GM21367 (cell line): ENCODE data around the gene FAR2.
"Not testable (repeated sequence)": the region's sequence is repeated elsewhere in the genome, so short reads cannot be mapped to it uniquely, and the experiment has no call there.

Experiments used
- ATAC-seq: cut with Tn5 transposase; IDR thresholded peaks from one replicate; pipeline ENCODE4 v1.9.1; 2021; ENCODE audit not compliant: unreplicated experiment

The FAR2 gene

DNA sequence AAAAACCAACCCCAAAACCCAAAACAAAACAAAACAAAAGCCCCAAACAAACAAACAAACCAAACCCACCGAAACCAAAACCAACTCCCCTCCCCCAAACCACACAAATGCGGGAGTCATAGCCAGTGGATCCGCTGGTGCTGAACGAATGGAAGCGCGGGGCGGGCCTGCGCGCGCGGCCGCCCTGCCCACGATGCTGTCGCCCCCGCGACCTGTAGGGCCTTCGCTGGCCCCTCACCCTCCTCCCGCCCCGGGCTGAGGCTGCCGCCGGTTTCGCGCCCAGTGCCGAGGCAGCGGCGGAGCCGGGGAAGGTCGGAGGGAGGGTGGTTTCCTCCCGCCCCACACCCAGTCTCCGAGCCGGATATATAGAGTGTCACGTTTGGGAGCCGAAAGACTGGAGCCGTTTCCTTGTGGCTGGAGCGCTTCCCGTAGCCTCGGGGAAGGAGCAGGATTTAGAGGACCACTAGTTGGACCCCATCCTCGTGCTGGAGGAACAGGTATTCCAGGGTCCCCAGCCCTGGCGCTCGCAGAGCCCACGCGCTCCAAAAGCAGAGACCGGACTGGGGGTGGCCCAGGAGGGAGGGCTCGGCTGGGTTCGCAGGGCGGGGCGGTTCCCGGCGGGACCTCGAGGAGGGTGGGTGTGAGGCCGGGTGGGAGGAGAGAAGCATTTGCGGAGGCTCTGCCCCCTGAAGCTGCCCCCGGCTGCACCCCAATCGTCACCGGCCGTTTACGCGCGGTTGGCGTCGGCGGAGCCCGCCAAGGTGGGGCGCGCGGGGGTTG is at the start of gene FAR2:
TSS of gene FAR2 (plus strand) at position 368 of the 780 bp plus-strand sequence. CDS start 121,172 bp downstream, outside the sequence.
- ATAC-seq = no peak

DNA sequence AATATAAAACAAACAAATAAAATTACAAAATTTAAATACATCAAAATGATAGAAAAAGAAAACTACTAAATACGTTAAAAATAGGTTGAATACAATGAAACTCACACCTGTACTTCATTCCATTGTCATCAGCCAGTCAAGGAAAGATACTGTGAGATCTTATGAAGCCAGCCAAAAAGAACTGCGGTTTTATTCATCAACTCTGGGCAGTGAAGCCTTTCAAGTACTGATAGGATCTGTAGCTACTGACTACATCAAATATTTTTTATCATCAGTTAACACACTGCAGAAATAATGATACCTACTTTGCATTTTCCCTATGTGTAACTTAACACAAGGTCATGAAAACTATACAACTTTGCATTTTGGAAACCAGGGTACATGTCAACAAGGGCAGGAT is 46.3 kb upstream of the FAR2 start:
- no peak for ATAC-seq

DNA sequence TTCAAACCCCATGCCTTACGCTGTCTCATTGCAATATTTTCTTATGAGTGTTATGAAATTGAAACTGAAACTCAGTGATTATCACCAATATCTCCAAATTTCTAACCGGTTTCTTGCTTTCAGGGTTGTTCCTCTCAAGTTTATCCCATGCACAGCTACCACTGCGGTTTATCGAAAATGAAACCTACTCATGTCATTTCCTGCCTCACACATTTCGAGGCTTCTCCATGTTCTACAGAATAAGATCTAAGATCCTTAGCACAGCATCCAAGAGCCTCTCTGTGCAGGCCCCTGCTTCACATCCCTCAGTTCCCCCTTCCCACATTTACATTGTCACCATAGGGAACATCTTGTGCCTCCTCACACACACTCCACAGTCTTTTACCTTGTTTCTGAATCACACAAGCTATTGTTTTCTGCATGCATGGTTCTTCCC is 45.5 kb upstream of the FAR2 start:
- ATAC-seq = peak; percentile 97

DNA sequence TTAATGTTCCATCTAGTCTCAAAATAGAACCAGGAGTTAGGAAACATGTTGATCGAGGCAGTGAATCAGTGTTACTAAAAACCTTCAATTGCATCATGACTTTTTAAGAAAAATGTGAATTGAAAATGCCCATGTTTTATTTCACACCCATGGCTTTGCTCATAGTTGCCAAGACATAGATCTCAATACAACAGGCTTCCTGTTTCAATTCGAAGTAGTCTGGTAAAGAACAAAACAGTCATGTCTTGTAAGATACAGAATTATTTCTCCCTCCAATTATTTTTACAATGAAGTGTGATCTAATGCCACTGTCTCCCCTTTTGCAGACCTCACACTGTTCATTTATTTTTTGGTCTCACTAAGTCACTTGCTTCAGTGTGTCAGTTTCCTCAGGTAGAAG is 44.6 kb upstream of the FAR2 start:
- no peak for ATAC-seq

DNA sequence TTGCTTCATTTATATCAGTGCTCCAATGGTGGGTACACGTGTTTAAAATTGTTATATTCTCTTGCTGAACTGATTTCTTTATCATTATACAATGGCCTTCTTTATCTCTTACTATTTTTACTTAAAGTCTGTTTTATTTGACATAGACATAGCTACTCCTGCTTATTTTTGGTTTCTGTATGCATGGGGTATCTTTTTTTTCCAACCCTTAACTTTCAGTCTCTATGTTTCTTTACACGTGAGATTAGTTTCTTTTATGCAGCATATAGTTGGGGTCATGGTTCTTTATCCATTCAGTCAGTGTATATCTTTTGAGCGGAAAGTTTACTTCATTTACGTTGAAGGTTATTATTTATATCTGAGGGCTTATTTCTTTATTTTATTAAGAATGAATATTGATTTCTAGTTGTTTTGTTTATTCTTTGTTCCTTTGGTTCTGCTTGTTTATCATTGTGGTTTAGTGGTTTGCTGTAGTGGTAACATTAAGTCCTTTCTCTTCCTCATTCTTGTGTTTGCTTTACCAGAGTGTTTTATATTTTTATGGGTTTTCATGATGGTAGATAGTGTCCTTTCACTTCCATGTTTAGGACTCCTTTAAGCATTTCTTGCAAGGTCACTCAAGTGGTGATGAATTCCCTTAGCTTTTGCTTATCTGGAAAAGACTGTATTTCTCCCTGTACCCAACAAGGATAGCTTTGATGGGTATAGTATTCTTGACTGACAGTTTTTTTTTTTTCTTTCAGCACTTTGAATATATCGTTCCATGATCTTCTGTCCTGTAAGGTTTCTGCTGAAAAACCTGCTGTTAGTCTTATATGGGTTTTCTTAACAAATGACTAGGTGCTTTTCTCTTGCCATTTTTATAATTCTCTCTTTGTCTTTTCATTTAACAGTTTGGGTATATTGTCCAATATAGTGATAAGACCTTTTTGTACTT is 38.3 kb upstream of the FAR2 start:
- peak; percentile 79 for ATAC-seq

DNA sequence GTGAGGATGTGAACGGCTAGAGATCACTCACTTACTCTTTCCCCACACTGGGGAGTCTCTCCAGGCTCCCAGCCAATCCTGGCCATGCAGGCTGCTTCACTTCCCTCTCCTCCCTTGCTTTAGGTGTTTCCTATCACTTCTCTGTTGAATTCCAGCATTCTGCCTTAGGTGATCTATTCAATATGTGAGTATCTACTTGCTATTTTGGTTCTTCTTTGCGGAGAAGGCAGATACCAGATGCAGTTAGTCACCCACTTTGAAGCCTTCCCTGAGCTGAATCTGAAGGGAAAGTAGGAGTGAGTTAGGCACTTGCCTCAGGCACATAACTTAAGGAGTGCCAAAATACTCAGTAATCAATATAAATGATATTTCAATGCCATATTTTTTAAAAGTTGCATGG is 36.0 kb upstream of the FAR2 start:
- no peak for ATAC-seq

DNA sequence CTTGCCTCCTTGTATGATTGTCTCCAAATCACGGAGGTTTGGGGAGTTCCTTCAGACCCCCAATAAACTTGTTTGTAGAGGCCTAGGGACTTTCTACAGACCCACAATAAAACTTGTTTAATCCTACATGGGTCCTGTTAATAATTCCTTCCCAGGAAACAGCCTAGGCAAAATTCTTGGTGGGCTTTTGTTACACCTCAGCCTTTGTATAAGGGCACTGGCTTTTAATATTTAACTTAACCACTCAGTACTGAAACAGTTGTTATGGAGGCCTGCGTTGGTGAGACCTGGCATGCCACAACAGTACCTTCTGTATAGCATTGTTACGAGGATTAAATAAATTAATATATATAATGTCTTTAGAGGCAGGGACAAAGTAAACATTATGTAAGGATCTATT is 32.7 kb upstream of the FAR2 start:
- ATAC-seq = no peak

DNA sequence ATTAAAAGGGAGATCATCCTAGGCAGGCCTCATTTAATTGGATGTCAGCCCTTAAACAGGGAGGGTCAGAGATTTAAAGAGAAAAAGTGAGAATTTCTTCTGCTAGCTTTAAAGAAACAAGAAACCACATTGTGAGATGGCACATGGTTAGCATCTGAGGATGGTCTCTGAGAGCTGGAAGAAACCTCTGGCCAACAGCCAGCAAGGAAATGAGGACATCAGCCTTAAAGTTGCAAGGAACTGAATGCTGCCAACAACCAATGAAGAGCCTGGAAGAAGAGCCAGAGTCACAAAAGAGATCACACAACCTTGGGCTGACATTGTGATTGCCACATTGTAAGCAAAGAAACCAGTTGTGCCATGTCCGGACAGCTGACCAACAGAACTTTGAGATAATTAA is 17.5 kb upstream of the FAR2 start:
- no peak for ATAC-seq

DNA sequence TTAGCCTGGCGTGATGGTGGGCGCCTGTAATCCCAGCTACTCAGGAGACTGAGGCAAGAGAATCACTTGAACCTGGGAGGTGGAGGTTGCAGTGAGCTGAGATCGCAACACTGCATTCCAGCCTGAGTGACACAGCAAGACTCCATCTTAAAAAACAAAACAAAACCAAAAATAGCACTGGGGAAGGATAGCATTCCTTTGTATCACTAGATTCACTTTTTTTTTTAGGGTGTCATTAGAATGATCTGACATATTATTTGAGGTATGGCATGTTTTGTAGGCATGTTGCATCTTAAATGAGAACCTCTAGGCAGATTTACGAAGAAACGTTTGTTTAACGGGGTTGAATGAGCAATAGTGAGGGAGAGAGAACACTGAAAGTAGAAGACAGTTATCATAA is 16.8 kb upstream of the FAR2 start:
- ATAC-seq = no peak

DNA sequence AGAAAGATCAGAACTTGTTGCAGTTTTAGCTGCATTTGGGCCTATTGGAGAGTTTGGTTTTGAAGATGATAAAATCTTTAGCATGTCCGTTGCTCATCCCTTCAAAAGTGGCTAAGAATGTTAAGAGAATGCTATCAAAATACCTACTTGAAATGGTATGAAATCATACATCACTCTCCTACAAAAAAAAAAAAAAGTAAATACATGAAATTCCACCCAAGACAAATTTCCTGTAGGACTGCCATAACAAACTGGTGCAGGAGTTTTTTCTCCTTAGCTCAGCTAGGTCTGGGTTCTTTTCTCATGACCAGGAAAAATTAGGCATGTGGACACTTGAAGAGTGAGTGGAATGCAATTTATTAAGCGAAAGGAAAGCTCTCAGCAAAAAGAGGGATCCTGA is 15.9 kb upstream of the FAR2 start:
- ATAC-seq = no peak

DNA sequence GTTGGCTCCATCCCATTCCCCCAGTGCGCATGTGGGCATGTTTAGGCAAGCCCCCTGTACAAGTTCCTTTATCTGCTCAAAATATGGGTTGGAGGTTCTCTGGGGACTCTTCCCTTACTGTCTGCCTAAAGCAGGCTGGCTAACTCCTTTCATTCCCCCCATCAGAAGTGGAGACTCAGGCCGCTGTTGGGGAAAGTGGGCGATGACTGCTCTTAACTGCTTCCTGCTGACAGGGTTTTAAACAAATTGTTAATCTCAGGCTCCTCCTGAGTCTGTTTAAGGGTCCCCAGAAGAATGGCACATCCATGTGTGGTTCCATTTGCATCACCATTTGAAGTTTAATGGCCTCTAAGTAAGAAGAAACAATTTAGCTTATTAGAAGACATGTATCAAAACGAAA is 15.4 kb upstream of the FAR2 start:
- no peak for ATAC-seq

DNA sequence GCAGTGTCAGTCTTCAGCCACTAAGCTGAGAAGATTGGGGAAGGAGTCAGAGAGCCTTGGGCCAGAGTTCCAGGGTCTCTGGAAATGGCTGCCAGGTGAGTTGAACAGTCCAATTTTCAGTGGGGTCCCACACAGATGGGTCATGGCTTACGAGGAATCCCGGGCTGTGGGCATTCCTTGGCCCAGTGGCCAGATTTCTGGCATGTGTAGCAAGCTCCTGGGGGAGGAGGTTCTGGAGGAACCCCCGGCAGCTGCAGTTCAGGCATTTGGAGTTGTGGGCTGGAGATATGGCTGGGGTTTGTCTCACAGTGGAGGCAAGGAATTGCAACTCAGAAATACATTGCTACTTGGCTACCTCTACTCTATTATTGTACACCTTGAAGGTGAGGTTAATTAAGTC is 10.8 kb upstream of the FAR2 start:
- ATAC-seq = not testable (repeated sequence)

DNA sequence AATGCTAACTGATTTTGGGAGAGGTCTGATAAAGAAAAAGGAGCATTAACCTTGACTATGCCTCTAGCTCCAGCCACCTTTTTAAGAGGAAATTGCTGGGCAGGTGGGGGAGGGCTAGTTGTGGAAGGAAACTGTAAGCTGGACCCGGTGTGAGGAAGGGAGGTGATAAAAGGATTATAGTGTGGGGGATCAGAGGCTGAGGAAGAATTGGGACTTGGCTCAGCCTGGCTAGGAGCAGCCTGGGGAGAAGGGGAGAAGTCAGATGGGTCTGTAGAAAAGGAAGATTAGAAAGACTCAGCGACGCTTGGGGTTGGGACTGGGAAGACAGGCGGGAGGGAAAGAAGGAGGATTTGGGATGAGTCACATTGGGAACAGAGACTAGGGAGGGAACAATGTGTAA is 10.2 kb upstream of the FAR2 start:
- ATAC-seq = not testable (repeated sequence)

DNA sequence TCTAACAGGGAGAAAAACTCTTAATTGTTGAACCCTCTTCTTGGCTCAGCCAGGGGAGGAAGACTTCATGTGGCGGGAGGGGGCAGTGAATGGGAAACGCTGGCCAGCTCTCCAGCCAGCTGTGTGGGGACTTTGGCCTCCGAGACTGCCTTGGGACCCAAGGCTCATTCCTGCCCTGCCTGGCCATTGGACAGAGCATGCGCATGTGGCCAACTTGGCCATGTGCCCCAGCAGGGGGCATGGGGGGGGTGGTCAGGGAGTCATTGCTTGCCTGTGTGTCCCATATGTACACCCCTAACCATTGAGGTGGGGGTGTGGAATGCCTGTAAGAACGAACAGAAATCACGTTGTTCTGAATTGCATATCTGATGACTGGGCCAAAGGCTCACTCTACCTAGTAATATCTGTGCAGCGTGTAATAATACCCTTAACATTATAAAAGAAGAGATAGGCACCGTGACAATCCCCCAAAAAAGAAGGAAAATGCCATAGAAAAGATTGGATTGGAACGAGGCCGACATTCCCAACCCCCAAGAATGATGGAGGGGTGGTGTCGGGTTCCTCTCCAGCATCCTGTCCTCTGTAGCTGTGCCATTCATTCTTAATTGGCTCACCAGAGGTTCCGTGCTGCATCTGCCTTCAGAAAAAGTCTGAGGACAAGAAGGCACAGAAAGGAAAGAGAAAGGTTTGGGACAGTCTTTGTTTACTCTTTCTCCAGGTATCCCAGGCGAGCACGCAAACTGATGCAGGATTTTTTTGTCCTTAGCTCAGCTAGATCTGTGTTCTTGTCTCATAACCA is 3.5 kb upstream of the FAR2 start:
- no peak for ATAC-seq

DNA sequence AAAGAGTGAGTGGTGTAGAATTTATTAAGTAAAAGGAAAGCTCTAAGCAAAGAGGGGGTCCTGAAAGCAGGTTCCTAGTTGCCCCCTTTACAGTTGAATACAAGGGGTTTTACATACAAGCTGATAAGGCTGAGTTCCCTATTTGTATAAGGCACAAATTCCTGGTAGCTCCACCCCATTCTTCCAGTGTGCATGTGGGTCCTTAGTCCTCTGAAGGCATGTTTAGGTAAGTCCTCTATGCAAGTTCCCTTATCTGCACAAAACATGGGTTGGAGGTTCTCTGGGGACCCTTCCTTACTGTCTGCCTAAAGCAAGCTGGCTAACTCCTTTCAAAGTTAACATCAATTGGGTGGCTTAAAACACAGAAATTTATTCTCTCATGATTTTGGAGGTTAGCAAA is 2.9 kb upstream of the FAR2 start:
- no peak for ATAC-seq

DNA sequence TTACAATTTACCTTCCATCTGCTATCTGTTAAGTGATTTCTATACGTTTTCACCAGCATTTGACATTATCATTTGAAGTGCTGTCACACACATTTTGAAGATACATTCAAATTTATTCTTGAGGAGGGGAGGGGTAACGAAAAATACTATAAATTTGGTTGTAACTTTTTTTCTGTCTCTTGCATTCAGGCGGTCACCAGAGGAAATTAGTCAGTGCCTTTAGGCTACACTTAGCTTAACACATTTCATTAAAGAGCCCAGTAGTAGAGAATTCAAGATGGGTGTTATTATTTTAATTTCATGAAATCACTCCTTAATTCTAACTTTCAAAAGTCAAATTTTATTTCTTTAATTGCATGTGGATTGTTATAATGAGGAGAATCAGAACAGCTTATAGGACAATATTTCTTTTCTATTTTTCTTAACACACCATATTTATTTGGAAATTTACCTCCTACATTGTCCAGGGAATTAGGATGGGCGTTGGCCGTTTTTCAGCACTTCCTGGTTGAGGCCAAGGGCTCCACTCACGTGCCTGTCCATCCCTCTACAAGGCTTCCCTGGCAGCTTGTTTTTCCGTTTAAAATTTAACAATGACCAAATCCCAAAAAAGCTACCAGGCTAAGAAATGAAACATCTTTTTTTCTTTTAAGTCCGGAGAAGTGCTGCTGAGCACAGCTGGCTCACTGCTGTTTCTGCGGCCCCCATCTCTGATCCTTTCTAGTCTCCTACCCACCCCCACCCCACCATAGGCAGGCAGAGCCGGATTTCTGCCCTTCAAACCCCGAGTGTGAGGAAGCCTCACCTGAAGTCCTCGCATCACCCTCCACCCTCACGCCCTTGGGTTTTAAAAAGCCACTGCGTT is 1.1 kb upstream of the FAR2 start:
- ATAC-seq = no peak

DNA sequence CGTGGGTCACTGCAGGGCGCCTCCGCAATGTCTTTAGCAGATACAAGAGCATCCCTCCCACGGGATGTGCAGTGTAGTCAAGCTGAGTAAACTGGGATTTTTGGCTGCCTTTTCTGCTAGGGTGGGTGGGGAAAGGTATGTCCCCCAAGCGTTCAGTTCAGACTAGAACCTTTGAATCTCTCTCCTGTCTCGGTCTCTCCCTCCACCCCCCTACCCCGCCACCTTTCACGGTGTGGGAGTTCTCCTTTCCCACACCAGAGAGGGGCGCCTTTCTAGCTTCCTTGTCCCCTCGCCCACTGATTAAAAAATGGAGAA is 525 bp upstream of the FAR2 start:
- ATAC-seq = no peak

DNA sequence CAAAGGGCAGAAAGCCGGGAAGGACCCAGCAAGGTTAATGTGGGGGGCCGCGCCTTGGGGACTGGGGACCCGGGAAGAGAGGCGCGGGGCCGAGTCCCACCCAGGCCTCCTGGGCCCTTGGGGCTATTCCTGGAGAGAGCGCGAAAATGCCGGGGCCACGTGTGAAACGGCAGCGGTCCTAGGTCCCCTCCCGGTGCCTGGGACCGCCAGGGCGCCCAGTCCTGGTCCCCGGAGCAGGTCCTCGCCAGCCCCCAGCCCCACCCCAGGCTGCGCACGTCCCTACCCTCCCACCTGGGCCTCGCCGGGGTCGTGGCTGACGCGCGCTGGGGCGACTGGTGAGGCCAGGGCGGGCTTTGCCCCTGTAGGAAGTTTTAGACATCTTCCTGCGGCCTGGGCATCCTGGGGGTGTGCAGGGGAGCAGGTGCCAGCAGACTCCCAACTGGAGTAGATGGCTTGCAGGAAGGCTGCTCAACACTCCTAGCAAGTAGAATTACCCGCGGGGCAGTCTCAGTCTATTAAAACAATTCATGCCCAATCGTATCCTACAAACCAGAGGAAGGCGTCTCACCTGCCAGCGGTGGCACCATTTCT is 708 bp downstream of the FAR2 start:
- no peak for ATAC-seq

DNA sequence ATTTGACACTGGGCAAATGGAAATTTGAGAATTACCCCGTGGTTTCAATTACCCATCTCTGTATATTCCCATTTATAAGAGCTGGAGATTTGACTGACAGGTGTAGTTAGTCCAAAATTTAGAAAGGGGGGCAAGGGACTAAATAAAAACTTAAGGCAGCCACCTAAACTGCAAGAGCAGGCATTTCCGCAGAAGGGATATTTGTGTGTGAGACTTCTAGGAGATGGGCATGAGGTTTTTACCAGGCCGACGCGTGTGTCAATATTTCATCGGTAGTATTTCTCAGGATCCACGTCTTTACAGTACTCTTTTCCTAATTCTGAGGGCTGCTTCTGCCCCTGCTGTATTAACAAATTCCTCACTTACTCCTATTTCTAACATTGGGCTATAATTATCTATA is 1.4 kb downstream of the FAR2 start:
- ATAC-seq = no peak

DNA sequence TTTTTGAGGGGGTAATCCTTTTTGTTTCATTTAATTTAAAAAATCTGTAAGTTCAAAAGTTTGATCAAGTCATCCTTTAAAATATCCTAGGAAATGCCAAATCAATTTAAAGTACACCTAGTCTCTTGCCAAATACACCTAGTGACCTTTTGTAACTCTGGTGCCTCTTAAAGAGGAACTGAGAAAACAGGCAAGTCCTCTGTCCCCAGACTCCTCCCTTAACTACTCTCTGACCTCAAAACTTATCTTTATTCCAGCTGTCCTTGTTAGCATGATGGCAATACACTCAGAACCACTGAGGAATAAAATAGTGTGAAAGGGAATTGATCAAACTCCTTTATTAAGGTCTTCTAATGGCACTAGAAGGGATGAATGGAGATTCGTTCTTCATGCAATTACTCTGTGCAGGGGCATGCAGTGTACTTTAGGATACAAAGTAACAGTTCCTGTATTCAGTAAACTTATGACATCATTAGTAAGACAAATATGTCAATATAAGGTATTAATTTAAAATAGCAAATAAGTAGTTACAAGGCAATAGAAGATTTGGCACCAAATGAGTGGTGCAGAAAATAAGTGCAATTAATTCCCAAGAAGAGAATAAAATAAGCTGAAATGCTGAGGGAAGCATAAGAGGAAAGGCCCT is 3.3 kb downstream of the FAR2 start:
- ATAC-seq = peak; percentile 90
